Cardiac fibroblast (primary cell): ENCODE data around the gene ELP2.

Experiments
- DNase-seq, 2 donors: peaks; one replicate each; pipeline versions ENCODE4 v3.0.0 to v3.0.0-alpha.2; 2010; ENCODE audit warnings: low read depth in 2 of 2
- H3K4me3 ChIP-seq, 2 donors: replicated peaks in 1 of 2; 1 replicate in 1 of 2; 2 replicates in 1 of 2; pipeline ENCODE4 v1.5.1; 2011; ENCODE audit warnings: low read depth in 2 of 2, low read length in 2 of 2, mild to moderate bottlenecking in 2 of 2, moderate library complexity in 1 of 2
- TF ChIP-seq, protein P1 (sequence below): IDR thresholded peaks from one replicate; pipeline ENCODE4 v1.5.1; 2011; ENCODE audit warnings: low read depth, mild to moderate bottlenecking, low read length, inconsistent platforms

Gene ELP2

DNA sequence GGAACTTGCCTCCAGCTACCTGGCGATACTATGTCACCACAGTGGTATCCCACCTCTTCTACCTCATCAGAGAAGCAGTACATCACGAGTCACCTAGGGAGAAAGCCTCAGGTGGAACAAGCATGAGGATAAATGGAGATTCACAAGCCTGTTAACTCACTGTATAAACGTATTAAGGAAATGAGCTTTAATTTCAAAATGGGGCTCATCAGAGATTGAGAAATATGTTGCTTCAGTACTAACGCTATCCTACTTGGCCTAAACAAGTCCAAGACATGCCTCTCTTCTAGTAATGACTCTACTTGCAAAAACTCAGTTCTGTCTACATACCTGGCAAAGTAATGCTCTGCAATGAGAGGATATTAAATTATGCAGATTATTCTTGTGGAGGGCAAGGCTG is 4.9 kb upstream of the ELP2 start:
- H3K4me3 ChIP-seq = no peak overlapping the region
- TF ChIP-seq, protein P1, sequence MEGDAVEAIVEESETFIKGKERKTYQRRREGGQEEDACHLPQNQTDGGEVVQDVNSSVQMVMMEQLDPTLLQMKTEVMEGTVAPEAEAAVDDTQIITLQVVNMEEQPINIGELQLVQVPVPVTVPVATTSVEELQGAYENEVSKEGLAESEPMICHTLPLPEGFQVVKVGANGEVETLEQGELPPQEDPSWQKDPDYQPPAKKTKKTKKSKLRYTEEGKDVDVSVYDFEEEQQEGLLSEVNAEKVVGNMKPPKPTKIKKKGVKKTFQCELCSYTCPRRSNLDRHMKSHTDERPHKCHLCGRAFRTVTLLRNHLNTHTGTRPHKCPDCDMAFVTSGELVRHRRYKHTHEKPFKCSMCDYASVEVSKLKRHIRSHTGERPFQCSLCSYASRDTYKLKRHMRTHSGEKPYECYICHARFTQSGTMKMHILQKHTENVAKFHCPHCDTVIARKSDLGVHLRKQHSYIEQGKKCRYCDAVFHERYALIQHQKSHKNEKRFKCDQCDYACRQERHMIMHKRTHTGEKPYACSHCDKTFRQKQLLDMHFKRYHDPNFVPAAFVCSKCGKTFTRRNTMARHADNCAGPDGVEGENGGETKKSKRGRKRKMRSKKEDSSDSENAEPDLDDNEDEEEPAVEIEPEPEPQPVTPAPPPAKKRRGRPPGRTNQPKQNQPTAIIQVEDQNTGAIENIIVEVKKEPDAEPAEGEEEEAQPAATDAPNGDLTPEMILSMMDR = no peak
- no peak for DNase-seq

DNA sequence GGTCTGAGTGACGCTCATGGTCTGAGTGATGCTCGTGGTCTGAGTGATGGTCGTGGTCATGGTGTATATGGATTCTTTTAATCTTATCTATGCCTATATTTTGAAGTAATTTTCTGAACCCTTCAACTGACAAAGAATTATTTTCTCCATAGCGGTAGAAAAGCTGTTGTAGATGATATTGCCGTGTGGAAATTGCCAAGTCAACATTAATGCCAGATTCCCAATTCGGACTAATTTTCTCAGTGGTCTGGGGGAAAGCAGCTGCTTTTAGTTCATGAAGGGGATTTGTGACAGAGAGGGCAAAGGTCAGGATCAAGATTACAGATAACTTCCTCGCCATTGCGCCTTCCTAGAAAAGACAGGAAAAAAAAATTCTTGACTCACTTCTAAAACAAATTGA is 3.0 kb upstream of the ELP2 start:
- no peak for DNase-seq
- TF ChIP-seq, protein P1 = no peak
- H3K4me3 ChIP-seq = no peak overlapping the region

DNA sequence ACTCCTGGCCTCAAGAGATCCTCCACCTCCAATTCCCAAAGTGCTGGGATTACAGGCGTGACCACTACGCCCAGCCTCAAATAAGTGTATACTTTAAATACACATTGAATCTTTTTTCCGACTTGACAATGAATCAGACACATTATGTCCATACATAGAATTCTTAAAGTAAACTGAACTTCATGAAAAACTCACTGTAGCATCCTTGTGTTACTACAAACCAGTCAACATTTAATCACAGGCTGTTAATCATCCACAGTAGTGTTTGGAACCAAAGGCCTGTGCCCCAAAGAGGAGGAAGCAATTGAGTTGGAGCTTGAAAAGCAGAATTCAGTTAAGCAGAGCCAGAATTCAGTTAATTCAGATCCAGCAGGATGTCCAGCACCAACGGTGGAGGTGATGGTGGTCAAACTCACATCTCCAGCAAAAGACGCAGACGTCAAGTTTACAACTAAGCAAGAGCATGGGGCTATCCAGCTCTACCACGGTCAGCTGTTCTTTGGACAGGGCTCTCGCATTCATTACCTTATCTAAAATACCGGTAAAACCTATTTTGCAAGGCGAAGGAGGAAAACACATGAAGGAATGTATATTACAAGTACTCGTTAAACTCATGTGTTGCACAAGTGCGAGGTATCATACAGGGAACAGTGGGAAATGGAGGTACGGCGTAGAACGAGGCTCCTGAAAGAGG is 1.7 kb upstream of the ELP2 start:
- H3K4me3 ChIP-seq = peak overlapping the region; percentile 98 to 100
- TF ChIP-seq, protein P1 = no peak
- DNase-seq = peak in 1 of 2 donors; percentile 20

DNA sequence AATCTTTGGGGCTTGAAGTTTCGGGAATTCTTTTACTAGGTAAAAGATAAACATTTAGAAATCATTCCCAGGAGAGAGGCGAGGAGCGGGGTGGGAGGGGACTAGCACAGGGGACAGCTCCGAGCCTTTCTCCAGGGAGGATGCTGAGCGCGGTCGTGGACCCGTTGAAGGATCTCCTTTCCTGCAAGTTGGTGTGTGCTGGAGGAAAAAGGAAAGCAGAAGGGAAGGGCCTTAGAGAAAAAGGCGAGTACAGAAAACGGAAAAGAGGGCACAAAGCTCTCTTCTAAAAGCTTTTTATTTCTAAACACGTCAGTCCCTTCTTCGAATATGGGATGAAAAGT is 1.2 kb upstream of the ELP2 start:
- H3K4me3 ChIP-seq = peak overlapping the region; percentile 98 to 100
- TF ChIP-seq, protein P1 = no peak
- peak; percentile 30 to 34 for DNase-seq

DNA sequence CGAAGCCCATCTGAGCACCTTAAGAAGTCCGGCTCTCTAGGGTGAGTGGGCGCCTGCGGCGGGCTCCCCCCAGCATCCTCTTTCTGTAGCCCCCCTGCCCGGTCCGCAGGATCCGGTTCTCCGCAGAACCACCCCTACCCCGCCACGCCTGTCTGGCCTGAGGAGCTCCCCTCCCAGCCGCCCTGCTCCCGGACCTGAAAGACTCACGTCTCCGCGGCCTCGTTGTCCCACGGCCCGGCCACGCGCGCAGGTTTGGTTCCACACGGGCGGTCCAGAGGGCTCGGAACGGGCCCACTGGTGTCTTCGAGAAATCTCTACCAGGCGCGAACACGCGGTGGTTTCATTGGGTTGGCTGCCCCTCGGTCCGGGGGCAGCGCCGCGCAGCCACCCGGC is 796 bp upstream of the ELP2 start:
- no peak for DNase-seq
- H3K4me3 ChIP-seq = peak overlapping the region; percentile 98 to 100
- TF ChIP-seq, protein P1 = no peak

DNA sequence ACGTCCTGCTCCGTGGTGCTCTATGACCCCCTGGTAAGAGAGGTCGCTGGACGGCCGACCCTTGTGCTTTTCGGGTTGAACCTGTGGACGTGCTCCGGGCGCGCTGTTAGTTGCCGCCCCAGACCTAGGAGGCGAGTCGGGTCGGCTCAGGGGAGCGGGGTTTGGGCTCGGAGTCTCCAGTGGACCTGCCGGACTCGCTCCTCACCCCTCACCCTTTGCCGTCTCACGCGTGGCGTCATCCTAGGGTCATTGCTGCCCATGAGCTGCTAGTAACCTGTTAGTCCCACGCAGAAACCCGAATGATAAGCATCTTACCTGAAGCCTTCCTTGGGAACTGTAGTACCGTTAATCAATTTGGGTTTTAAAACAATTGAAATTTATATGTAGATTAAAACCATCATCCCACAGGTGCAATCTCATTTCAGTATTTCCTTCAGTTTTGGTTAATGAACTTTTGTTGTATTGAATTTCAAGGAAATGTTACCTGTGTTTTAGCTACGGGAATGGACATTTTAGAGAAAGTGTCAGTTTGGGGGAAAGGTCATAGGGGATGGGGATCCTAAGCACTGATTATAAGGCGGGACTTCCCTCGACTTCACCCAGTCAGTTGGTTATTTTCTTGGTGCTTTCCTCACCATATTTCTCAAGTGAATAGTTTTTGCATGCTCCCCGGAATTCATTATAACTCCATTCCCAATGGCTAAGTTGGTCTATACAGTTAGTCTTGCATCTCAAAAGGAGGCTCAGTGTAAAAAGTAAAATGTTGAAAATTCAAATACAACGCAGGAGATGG is 536 bp downstream of the ELP2 start:
- peak in 1 of 2 donors; percentile 2 for DNase-seq
- TF ChIP-seq, protein P1 = no peak
- H3K4me3 ChIP-seq = peak overlapping the region; percentile 98 to 100
